Heart left ventricle (tissue), 16 donors: ENCODE measurements around the gene ATF6. TPM values are rescaled to one million over a fixed set of nuclear protein-coding genes. Genes with fewer than 3 reads are reported as not detected.

Source experiments
- ATAC-seq, 4 donors: fragments of 200-7000 bp; cut with Tn5 transposase; one replicate each; pipeline ENCODE4 v1.9.1; 2020 to 2022; ENCODE audit warnings: moderate library complexity in 4 of 4, mild to moderate bottlenecking in 3 of 4, moderate number of reproducible peaks in 1 of 4
- DNase-seq, 5 donors: peaks; one replicate each; pipeline ENCODE4 v3.0.0-alpha.2; 2020
- H3K27ac ChIP-seq, 12 donors: fragments of 200-600 bp; sonication (generic) in 4 of 12; one replicate each; pipeline versions ENCODE4 v1.5.0 to v1.8.0; 2016 to 2022; ENCODE audit warnings: mild to moderate bottlenecking in 2 of 12
- H3K27me3 ChIP-seq, 9 donors: fragments of 200-600 bp; sonication (generic) in 2 of 9; one replicate each; pipeline versions ENCODE4 v1.5.1 to v1.8.0; 2016 to 2022; ENCODE audit warnings: mild to moderate bottlenecking in 3 of 9
- H3K36me3 ChIP-seq, 9 donors: fragments of 200-600 bp; sonication (generic) in 2 of 9; one replicate each; pipeline versions ENCODE4 v1.5.0 to v1.8.0; 2018 to 2022; ENCODE audit warnings: mild to moderate bottlenecking in 2 of 9
- H3K4me1 ChIP-seq, 12 donors: fragments of 200-600 bp; sonication (generic) in 4 of 12; one replicate each; pipeline versions ENCODE4 v1.5.0 to v1.8.0; 2016 to 2022; ENCODE audit warnings: mild to moderate bottlenecking in 3 of 12
- H3K4me3 ChIP-seq, 12 donors: fragments of 200-600 bp; sonication (generic) in 4 of 12; one replicate each; pipeline versions ENCODE4 v1.5.0 to v1.8.0; 2017 to 2022; ENCODE audit warnings: mild to moderate bottlenecking in 9 of 12, moderate library complexity in 4 of 12
- H3K9me3 ChIP-seq, 12 donors: fragments of 200-600 bp; sonication (generic) in 4 of 12; one replicate each; pipeline versions ENCODE4 v1.5.0 to v1.8.0; 2016 to 2022; ENCODE audit warnings: mild to moderate bottlenecking in 1 of 12
- CTCF ChIP-seq, 12 donors: fragments of 200-600 bp; sonication (generic) in 4 of 12; IDR thresholded peaks; one replicate each; pipeline versions ENCODE4 v1.5.0 to v1.8.0; 2018 to 2022; ENCODE audit warnings: antibody characterized with exemption in 12 of 12, mild to moderate bottlenecking in 5 of 12
- POLR2A ChIP-seq, 2 donors: fragments of 450-650 bp; IDR thresholded peaks; one replicate each; pipeline ENCODE4 v1.6.1; 2017; ENCODE audit warnings: antibody characterized with exemption in 2 of 2, mild to moderate bottlenecking in 2 of 2, moderate library complexity in 2 of 2
- WGBS, 4 donors: extraction: QIAGEN DNeasy Blood & Tissue Kit in 2 of 4; methylation state at CpG; one replicate each; pipeline versions ENCODE4 v1.1.5 to v1.1.7; 2013 to 2018; 5-methylcytosine and 5-hydroxymethylcytosine counted together
- intact Hi-C, 10 donors: fragments of 100-400 bp; cut with DNase I; formaldehyde crosslinking; loops; one replicate each; pipeline versions ENCODE4 v1.11.1 to v1.14.2; 2022
- polyA plus RNA-seq, 2 donors: library from polyadenylated mRNA; stranded (reverse); fragments of 200-250 nt; gene quantifications; one replicate each; pipeline ENCODE4 v1.2.3, GENCODE V29; 2013
- total RNA-seq, 9 donors: library from RNA; depleted of rRNA in 2 of 9; stranded (reverse); fragments of >200 nt in 2 of 9; fragmentation: NEBNext Ultra II Directional in 3 of 9; extraction: Animal tissue kit (Norgen Biotek cat#: 25700) in 3 of 9; gene quantifications; one replicate each; pipeline versions ENCODE4 v1.1.0 to v1.2.4, GENCODE V29; 2016 to 2023
- donor health status: ischemic (EF 13 %, LVEDD 7.1; RV severe dilation, severe dysfunction).
- donor health status: healthy with polysubstance abuse.
- donor health status: DM: no; HTN: yes; CAD: no.
- donor health status: DM: no; HTN: no; CAD: no.
- donor health status: ischemic (EF 25% LVEDD 6.9; RV normal size, moderate dysfunction).
- donor health status: ischemic (EF 25% LVEDD 5.7; RV mildly dilated, moderate dysfunction).
- donor health status: healthy.
- donor health status: DM: yes; HTN: yes; CAD: no.
- donor health status: ischemic (EF 35%, LVEDD 5.7; RV mildly dilated, moderate dysfunction).
- donor health status: nonischemic (EF 11% LVEDD 7.7; RV severe dilation, severe dysfunction).
- donor health status: DM: yes; HTN: yes; CAD: no.
- donor health status: PGD.
- donor health status: ischemic (EF 29% LVEDD 5.4; RV normal size, mild dysfunction).
- donor health status: nonischemic (EF 23%, LVEDD 6.1; RV moderate dilation, normal function).

Gene ATF6
- total and polyA plus RNA-seq, 11 donors = 3.0 to 24.4 (median 16.3) TPM

- WGBS, 4 donors = 82 to 92% (median 85%) methylated on average over 2 of the region's 2 CpGs
- intact Hi-C loops = no loop called here
- Histone ChIP-seq H3K4me1 (peaks cover 0 to 14% (median 0%) of the 10 kb centered on the region in 12 donors), H3K27ac (no peak overlapping the region), H3K36me3 (peaks cover 0 to 62% (median 37%) of the 10 kb centered on the region in 9 donors), H3K9me3 (no peaks in the 10 kb centered on the region), H3K4me3 (no peak overlapping the region), H3K27me3 (no peaks in the 10 kb centered on the region)
- TF ChIP-seq CTCF (IDR thresholded peaks at IDR 0.05) = no peak
- TF ChIP-seq POLR2A (IDR thresholded peaks at IDR 0.05) = no peak
- DNase-seq (no peak), ATAC-seq (no peak)
Measured at GRCh38 chr1:161779393-161779792, 13.3 kb downstream of the ATF6 start.

DNA sequence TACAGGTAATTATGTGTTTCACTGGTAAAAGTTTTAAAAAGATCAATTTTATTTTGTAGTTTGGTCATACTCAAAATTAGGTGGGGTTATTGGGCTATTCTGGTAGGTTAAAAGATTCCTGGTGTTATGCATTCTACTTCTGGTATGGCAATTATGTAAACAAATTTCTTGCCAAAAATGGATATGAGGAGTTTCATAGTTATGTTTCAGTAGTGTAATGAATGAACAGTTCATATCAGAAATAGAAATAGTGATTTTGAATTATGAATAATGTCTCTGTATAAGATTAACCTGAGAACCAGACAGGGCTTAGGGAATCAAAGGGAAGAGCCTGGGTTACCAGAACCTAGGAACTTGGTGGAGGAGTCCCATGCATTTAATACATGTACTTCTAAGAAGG lies 15.9 kb downstream of the ATF6 start:
- Histone ChIP-seq H3K4me3 (no peak overlapping the region), H3K27ac (no peak overlapping the region), H3K9me3 (no peaks in the 10 kb centered on the region), H3K36me3 (peaks cover 0 to 88% (median 63%) of the 10 kb centered on the region in 9 donors), H3K4me1 (peaks cover 0 to 16% (median 0%) of the 10 kb centered on the region in 12 donors), H3K27me3 (no peaks in the 10 kb centered on the region)
- DNase-seq = no peak
- ATAC-seq = no peak
- TF ChIP-seq POLR2A (IDR thresholded peaks at IDR 0.05) = no peak
- no peak for TF ChIP-seq CTCF (IDR thresholded peaks at IDR 0.05)
- intact Hi-C loops = no loop called here

DNA sequence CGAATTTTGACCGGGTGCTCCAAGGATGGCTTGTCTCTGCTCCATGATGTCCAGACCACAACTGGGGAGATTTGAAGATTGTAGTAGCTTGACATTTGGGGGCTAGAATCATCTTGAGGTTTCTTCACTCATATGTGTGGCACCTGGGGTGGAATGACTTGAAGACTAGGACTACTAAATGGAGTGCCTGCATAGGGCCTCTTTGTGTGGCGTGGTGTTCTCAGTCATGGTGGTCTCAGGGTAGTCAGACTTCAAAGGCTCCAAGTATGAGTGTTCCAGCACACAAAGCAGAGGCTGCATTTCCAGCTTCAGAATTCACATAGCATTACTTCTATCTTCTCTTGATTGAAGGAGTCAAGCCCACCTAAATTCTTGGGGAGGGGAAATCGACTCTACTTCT lies 16.8 kb downstream of the ATF6 start:
- WGBS, 4 donors = 96 to 99% (median 98%) methylated on average over 4 of the region's 4 CpGs
- H3K27me3 ChIP-seq = no peaks in the 10 kb centered on the region
- peaks cover 0 to 11% (median 0%) of the 10 kb centered on the region in 12 donors for H3K4me1 ChIP-seq
- TF ChIP-seq CTCF (IDR thresholded peaks at IDR 0.05) = no peak
- no peak for TF ChIP-seq POLR2A (IDR thresholded peaks at IDR 0.05)
- H3K27ac ChIP-seq = no peak overlapping the region
- no peak overlapping the region for H3K4me3 ChIP-seq
- intact Hi-C loops = no loop called here
- H3K36me3 ChIP-seq = peaks cover 0 to 97% (median 72%) of the 10 kb centered on the region in 9 donors
- H3K9me3 ChIP-seq = no peaks in the 10 kb centered on the region
- ATAC-seq (no peak), DNase-seq (no peak)

DNA sequence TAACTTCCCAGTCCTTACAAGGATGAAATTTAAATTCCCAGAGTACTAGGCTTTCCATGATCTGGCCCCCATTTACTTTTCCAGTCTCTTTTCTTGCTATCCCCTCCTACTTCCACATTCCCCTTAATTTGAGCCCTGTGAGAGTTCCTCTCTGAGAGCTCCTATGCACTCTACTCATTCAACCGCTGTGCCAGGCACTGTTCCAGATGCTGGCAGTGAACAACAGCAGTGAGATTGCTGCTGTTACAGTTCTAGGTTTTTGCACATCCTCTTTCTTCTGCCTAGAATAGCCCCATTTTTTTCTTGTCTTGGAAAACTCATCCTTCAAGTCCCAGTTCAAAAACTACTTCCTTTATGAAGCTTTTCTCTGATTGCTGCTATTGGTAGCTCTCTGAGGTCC lies 18.8 kb downstream of the ATF6 start:
- Histone ChIP-seq H3K36me3 (peaks cover 0 to 99% (median 78%) of the 10 kb centered on the region in 9 donors), H3K9me3 (no peaks in the 10 kb centered on the region), H3K27me3 (no peaks in the 10 kb centered on the region), H3K4me3 (no peak overlapping the region), H3K4me1 (peaks cover 0 to 11% (median 0%) of the 10 kb centered on the region in 12 donors), H3K27ac (peak overlapping the region in 1 of 12 donors; percentile 35)
- peak in 1 of 4 donors; percentile 50 for ATAC-seq
- peak in 1 of 5 donors; percentile 49 for DNase-seq
- WGBS, 4 donors = 83 to 91% (median 89%) methylated on average over 1 of the region's 1 CpG
- TF ChIP-seq CTCF (IDR thresholded peaks at IDR 0.05) (no peak), POLR2A (IDR thresholded peaks at IDR 0.05) (no peak)
- intact Hi-C loops = no loop called here
